ENCODE measurements around the gene COPZ1.

COPZ1 gene

DNA sequence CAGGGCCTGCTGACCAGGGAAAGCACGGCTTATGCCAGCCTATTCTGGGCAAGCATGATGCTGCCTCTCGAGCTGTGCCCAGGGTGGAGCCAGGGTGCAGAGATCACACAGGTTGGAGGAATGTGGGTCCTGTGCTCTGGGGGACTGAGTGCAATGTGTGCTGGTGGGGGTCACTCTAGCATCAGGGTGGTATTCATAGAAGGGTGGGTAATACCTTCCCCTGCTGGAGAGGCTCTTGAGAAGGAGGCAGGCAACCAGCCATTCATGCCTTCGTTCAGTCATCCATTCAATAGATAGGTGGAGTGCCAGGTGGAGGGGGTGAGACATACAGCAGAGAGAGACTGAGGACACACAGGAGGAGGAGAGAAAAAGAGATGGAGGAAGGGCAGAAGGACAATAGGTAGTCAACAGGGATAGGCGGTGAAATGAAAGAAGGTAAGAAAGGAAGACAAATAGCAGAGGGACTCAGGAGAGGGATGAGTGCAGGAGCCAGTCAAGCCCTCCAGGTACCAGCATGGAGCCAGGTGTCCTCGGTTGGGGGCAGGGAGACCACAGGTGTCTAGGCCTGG, 64.8 kb downstream of the COPZ1 start:
- TF ChIP-seq, protein P1, sequence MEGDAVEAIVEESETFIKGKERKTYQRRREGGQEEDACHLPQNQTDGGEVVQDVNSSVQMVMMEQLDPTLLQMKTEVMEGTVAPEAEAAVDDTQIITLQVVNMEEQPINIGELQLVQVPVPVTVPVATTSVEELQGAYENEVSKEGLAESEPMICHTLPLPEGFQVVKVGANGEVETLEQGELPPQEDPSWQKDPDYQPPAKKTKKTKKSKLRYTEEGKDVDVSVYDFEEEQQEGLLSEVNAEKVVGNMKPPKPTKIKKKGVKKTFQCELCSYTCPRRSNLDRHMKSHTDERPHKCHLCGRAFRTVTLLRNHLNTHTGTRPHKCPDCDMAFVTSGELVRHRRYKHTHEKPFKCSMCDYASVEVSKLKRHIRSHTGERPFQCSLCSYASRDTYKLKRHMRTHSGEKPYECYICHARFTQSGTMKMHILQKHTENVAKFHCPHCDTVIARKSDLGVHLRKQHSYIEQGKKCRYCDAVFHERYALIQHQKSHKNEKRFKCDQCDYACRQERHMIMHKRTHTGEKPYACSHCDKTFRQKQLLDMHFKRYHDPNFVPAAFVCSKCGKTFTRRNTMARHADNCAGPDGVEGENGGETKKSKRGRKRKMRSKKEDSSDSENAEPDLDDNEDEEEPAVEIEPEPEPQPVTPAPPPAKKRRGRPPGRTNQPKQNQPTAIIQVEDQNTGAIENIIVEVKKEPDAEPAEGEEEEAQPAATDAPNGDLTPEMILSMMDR (IDR thresholded peaks at IDR 0.05; ENCODE audit: low read depth, low read length): no peak
- no peak for TF ChIP-seq EZH2phosphoT487 (IDR thresholded peaks at IDR 0.05; ENCODE audit: low read depth)
- Histone ChIP-seq H2AFZ (ENCODE audit: low read depth, low read length) (no peak overlapping the region), H3K4me1 (ENCODE audit: low read length) (peaks cover 48% of the 10 kb centered on the region), H3K36me3 (replicated peaks; ENCODE audit: low read depth, low read length) (no peaks in the 10 kb centered on the region), H3K9ac (ENCODE audit: low read length) (no peak overlapping the region), H3K27ac (ENCODE audit: low read length) (no peak overlapping the region), H3K9me3 (ENCODE audit: insufficient read depth, low read length) (no peaks in the 10 kb centered on the region), H3K4me2 (ENCODE audit: low read length) (peak overlapping the region; percentile 65), H3K79me2 (ENCODE audit: low read length) (no peaks in the 10 kb centered on the region), H3K27me3 (ENCODE audit: low read depth, low read length) (0 out of 2 replicates have a peak, but pooled peaks cover 2% of the 10 kb centered on the region), H4K20me1 (ENCODE audit: insufficient read depth, low read length) (no peaks in the 10 kb centered on the region), H3K4me3 (ENCODE audit: low read length) (no peak overlapping the region)

DNA sequence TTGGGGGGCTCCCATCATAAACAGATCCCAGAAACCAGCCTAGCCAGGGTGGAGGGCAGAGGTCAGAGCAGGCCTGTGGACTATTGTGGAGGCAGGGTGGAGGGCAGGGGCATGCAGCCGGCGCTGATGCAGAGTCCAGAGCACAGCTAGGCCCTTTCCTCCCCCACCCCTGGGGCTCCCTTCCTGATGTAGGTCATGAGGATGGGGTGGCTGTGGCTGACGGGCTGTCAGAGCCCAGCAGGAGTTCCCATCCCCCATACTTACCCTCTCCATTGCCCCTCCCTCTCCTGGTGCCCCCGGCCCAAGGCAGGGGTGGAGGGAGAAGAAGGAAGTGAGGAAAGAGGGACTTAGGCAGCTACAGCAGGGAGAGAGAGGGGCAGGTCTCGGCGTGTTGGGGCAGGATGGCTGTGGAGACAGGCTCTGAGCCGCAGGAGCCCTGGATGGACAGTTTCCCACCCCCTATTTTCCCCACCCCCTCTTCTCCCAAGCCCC, 65.3 kb downstream of the COPZ1 start:
- Histone ChIP-seq H3K4me3 (ENCODE audit: low read length) (peak overlapping the region; percentile 79), H3K36me3 (replicated peaks; ENCODE audit: low read depth, low read length) (no peaks in the 10 kb centered on the region), H3K9me3 (ENCODE audit: insufficient read depth, low read length) (no peaks in the 10 kb centered on the region), H3K9ac (ENCODE audit: low read length) (peak overlapping the region; percentile 57; the same call in 1 of the 2 replicates), H3K4me1 (ENCODE audit: low read length) (peaks cover 43% of the 10 kb centered on the region), H3K27me3 (ENCODE audit: low read depth, low read length) (0 out of 2 replicates have a peak, but pooled peaks cover 2% of the 10 kb centered on the region), H4K20me1 (ENCODE audit: insufficient read depth, low read length) (no peaks in the 10 kb centered on the region), H3K4me2 (ENCODE audit: low read length) (peak overlapping the region; percentile 65), H2AFZ (ENCODE audit: low read depth, low read length) (no peak overlapping the region), H3K27ac (ENCODE audit: low read length) (no peak overlapping the region), H3K79me2 (ENCODE audit: low read length) (no peaks in the 10 kb centered on the region)
- TF ChIP-seq EZH2phosphoT487 (IDR thresholded peaks at IDR 0.05; ENCODE audit: low read depth): no peak
- TF ChIP-seq, protein P1 (IDR thresholded peaks at IDR 0.05; ENCODE audit: low read depth, low read length): no peak

DNA sequence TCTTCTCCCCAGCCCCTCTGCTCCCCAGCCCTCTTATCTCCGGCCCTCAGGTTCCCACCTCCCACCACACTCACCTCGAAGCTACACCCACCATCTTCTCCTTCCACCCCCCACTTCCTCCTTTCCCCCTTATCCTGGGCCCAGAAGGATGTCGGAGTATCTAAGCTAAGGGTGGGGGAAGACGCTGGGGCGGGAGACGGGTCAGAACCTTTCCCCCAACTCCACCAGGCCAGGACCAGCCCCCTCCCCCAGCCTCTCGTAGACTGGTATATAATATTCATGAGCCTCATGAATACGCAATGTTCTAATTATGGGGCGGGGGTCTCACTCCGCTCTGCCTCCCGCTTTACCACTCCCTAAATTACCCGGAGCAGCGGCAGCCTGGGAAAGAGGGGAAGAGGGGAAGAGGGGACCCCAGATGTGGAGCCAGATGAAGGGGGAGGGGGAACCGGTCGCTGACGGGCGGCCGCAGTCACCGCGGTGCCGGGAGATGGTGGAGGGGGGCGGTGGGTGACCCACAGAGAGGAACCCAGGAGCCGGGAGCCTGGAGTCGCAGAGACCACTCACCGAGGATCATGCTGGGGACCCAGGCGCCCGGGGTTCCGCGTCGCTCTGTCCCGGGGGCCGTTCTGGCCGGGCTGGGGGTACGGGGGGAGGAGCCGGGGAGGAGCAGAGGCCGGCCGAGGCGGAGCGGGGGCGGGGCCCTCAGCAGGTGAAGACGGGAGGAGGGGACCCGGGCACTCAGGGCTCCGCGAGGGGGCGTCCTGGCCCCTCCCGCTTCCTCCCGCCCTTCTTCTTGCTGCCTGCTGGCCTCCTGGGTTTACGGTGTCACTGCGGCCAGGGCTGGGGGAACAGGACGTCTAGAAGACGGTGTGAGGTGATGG, 66.0 kb downstream of the COPZ1 start:
- Histone ChIP-seq H3K9ac (ENCODE audit: low read length) (peak overlapping the region; percentile 57), H3K36me3 (replicated peaks; ENCODE audit: low read depth, low read length) (no peaks in the 10 kb centered on the region), H3K4me3 (ENCODE audit: low read length) (peak overlapping the region; percentile 79), H2AFZ (ENCODE audit: low read depth, low read length) (peak overlapping the region; percentile 13), H3K79me2 (ENCODE audit: low read length) (no peaks in the 10 kb centered on the region), H3K4me1 (ENCODE audit: low read length) (peaks cover 36% of the 10 kb centered on the region), H4K20me1 (ENCODE audit: insufficient read depth, low read length) (no peaks in the 10 kb centered on the region), H3K27ac (ENCODE audit: low read length) (no peak overlapping the region), H3K9me3 (ENCODE audit: insufficient read depth, low read length) (no peaks in the 10 kb centered on the region), H3K27me3 (ENCODE audit: low read depth, low read length) (0 out of 2 replicates have a peak, but pooled peaks cover 2% of the 10 kb centered on the region), H3K4me2 (ENCODE audit: low read length) (peak overlapping the region; percentile 65)
- no peak for TF ChIP-seq EZH2phosphoT487 (IDR thresholded peaks at IDR 0.05; ENCODE audit: low read depth)
- TF ChIP-seq, protein P1 (IDR thresholded peaks at IDR 0.05; ENCODE audit: low read depth, low read length): peak; percentile 43

Data from OCI-LY3 (cell line).